SK-N-SH (cell line): ENCODE measurements around the gene ALAS1. TPM values are rescaled to one million over a fixed set of nuclear protein-coding genes. Genes with fewer than 3 reads are reported as not detected.

ENCODE experiments used
- CTCF ChIA-PET: fragments of 300-600, 350-600 bp; formaldehyde crosslinking; extraction: SDS; loops from one replicate; lab custom pipeline; 2021; lab: Yijun Ruan, JAX
- POLR2A ChIA-PET: fragments of 350-600 bp; sonication (Branson Sonifier 250); formaldehyde crosslinking; extraction: SDS; loops from one replicate; lab custom pipeline; 2020; ENCODE audit warnings: antibody characterized with exemption, inconsistent platforms; lab: Yijun Ruan, JAX
- DNase-seq: peaks from one replicate; pipeline ENCODE4 v3.0.0; 2012
- H2AFZ ChIP-seq: fragments of 200-600 bp; sonication (generic); 2 replicates; pipeline ENCODE4 v1.8.1; 2016; ENCODE audit warnings: antibody characterized with exemption, mild to moderate bottlenecking, low read depth
- H3F3A ChIP-seq: fragments of 200-600 bp; sonication (generic); replicated peaks from 2 replicates; pipeline ENCODE3; 2016; ENCODE audit warnings: antibody characterized with exemption, mild to moderate bottlenecking; ENCODE audit not compliant: insufficient read depth
- H3K27ac ChIP-seq, 2 experiments: fragments of 200-500 bp in 1 of 2; fragments of 200-600 bp in 1 of 2; sonication (Bioruptor generic) in 1 of 2; sonication (generic), shearing (Covaris generic) in 1 of 2; 2 replicates each; pipeline versions ENCODE4 v1.5.1 to v1.6.1; 2014 to 2016; ENCODE audit warnings: low read depth in 2 of 2, inconsistent platforms in 1 of 2, low read length in 1 of 2, mild to moderate bottlenecking in 1 of 2, mixed read lengths in 1 of 2
- H3K27me3 ChIP-seq: fragments of 200-600 bp; sonication (generic), shearing (Covaris generic); 2 replicates; pipeline ENCODE4 v1.6.1; 2016; ENCODE audit warnings: mixed run types; ENCODE audit not compliant: insufficient read depth
- H3K36me3 ChIP-seq, 2 experiments: fragments of 200-500 bp in 1 of 2; fragments of 200-600 bp in 1 of 2; sonication (Bioruptor generic) in 1 of 2; sonication (generic) in 1 of 2; replicated peaks in 1 of 2; 2 replicates each; pipeline versions ENCODE3 to v1.5.1; 2014 to 2016; ENCODE audit warnings: low read length in 1 of 2, mild to moderate bottlenecking in 1 of 2; ENCODE audit not compliant: insufficient read depth in 2 of 2, control insufficient read depth in 1 of 2
- H3K4me1 ChIP-seq, 2 experiments: fragments of 200-500 bp in 1 of 2; fragments of 200-600 bp in 1 of 2; sonication (Bioruptor generic) in 1 of 2; sonication (generic), shearing (Covaris generic) in 1 of 2; 2 replicates each; pipeline versions ENCODE4 v1.5.1 to v1.6.1; 2014 to 2016; ENCODE audit warnings: low read depth in 1 of 2, low read length in 1 of 2, mixed run types in 1 of 2; ENCODE audit not compliant: insufficient read depth in 2 of 2, control insufficient read depth in 1 of 2
- H3K4me2 ChIP-seq: fragments of 200-600 bp; sonication (generic), shearing (Covaris generic); 2 replicates; pipeline ENCODE4 v1.6.1; 2017; ENCODE audit warnings: mixed run types
- H3K4me3 ChIP-seq, 2 experiments: fragments of 200-500 bp in 1 of 2; fragments of 200-600 bp in 1 of 2; sonication (Bioruptor generic) in 1 of 2; sonication (generic), shearing (Covaris generic) in 1 of 2; 2 replicates each; pipeline versions ENCODE4 v1.5.1 to v1.8.1; 2014 to 2016; ENCODE audit warnings: low read depth in 2 of 2, inconsistent platforms in 1 of 2, low read length in 1 of 2, mild to moderate bottlenecking in 1 of 2, mixed read lengths in 1 of 2, moderate library complexity in 1 of 2
- H3K79me2 ChIP-seq: fragments of 200-600 bp; sonication (generic); 2 replicates; pipeline ENCODE4 v1.8.1; 2017; ENCODE audit warnings: mild to moderate bottlenecking; ENCODE audit not compliant: insufficient read depth
- H3K9ac ChIP-seq: fragments of 200-600 bp; sonication (generic); 2 replicates; pipeline ENCODE4 v1.6.1; 2017; ENCODE audit warnings: mixed run types
- H3K9me2 ChIP-seq: fragments of 200-600 bp; sonication (generic); 2 replicates; pipeline ENCODE4 v1.6.1; 2017; ENCODE audit warnings: mixed run types
- H3K9me3 ChIP-seq: fragments of 200-600 bp; sonication (generic); 2 replicates; pipeline ENCODE4 v1.6.1; 2017; ENCODE audit warnings: mixed run types, mild to moderate bottlenecking, moderate library complexity
- H4K20me1 ChIP-seq: fragments of 200-600 bp; sonication (generic); 2 replicates; pipeline ENCODE4 v1.6.1; 2017; ENCODE audit warnings: mild to moderate bottlenecking, mixed run types; ENCODE audit not compliant: insufficient read depth
- ELF1 ChIP-seq: IDR thresholded peaks from 2 replicates; pipeline ENCODE4 v1.4.0; 2012
- EZH2phosphoT487 ChIP-seq: fragments of 200-600 bp; sonication (generic); IDR thresholded peaks from 2 replicates; pipeline ENCODE4 v1.6.1; 2017; ENCODE audit warnings: low read depth, mixed run types, mild to moderate bottlenecking, antibody characterized with exemption, moderate library complexity, borderline replicate concordance
- FOSL2 ChIP-seq: IDR thresholded peaks from 2 replicates; pipeline ENCODE4 v1.4.0; 2012; ENCODE audit warnings: low read depth, mild to moderate bottlenecking, moderate library complexity, borderline replicate concordance
- FOXJ3 ChIP-seq: sonication (generic); formaldehyde crosslinking; IDR thresholded peaks from 2 replicates; pipeline ENCODE4 v1.5.1; 2020; ENCODE audit warnings: mild to moderate bottlenecking, missing genetic modification reagents
- FOXM1 ChIP-seq: IDR thresholded peaks from 2 replicates; pipeline ENCODE4 v1.4.0; 2012; ENCODE audit warnings: low read depth, mild to moderate bottlenecking
- JUND ChIP-seq: IDR thresholded peaks from 2 replicates; pipeline ENCODE4 v1.4.0; 2012
- MEF2A ChIP-seq: IDR thresholded peaks from 2 replicates; pipeline ENCODE4 v1.4.0; 2012; ENCODE audit warnings: low read depth, borderline replicate concordance
- MXI1 ChIP-seq: IDR thresholded peaks from 2 replicates; pipeline ENCODE4 v1.6.1; 2012; ENCODE audit warnings: mild to moderate bottlenecking, low read depth, low read length, improper control_type of control experiment
- RAD21 ChIP-seq: IDR thresholded peaks from 2 replicates; pipeline ENCODE4 v1.6.1; 2012; ENCODE audit warnings: mild to moderate bottlenecking, low read length
- RXRA ChIP-seq: IDR thresholded peaks from 2 replicates; pipeline ENCODE4 v1.4.0; 2012; ENCODE audit warnings: low read depth, mild to moderate bottlenecking, borderline replicate concordance
- SIN3A ChIP-seq: IDR thresholded peaks from 2 replicates; pipeline ENCODE4 v1.6.1; 2012; ENCODE audit warnings: low read depth, mild to moderate bottlenecking, low read length, moderate library complexity, borderline replicate concordance
- SMC3 ChIP-seq: IDR thresholded peaks from 2 replicates; pipeline ENCODE4 v1.6.1; 2012; ENCODE audit warnings: low read depth, low read length, improper control_type of control experiment
- TCF12 ChIP-seq: IDR thresholded peaks from 2 replicates; pipeline ENCODE4 v1.4.0; 2012
- WGBS: methylation state at CpG from one replicate; pipeline ENCODE4 v1.1.6; 2017; ENCODE audit warnings: low lambda C conversion rate; 5-methylcytosine and 5-hydroxymethylcytosine counted together
- polyA plus RNA-seq, 3 experiments: library from polyadenylated mRNA; depleted of rRNA; stranded (reverse); fragments of >200 nt; gene quantifications; 2 replicates each; pipeline ENCODE4 v1.2.3, GENCODE V29; 2012
- TF ChIP-seq, protein P1 (sequence below): fragments of 200-600 bp; sonication (generic); IDR thresholded peaks from 2 replicates; pipeline ENCODE4 v1.6.1; 2017; ENCODE audit warnings: antibody characterized with exemption, mild to moderate bottlenecking, moderate library complexity
- TF ChIP-seq, protein P2 (sequence below): fragments of 150-350 bp; IDR thresholded peaks from 2 replicates; pipeline ENCODE4 v1.6.1; 2016; ENCODE audit warnings: mild to moderate bottlenecking, low read depth, low read length

The ALAS1 gene
- polyA plus RNA-seq, 1 of the 3 experiments (the other 2 are of a cell fraction) = 47.9 TPM

DNA sequence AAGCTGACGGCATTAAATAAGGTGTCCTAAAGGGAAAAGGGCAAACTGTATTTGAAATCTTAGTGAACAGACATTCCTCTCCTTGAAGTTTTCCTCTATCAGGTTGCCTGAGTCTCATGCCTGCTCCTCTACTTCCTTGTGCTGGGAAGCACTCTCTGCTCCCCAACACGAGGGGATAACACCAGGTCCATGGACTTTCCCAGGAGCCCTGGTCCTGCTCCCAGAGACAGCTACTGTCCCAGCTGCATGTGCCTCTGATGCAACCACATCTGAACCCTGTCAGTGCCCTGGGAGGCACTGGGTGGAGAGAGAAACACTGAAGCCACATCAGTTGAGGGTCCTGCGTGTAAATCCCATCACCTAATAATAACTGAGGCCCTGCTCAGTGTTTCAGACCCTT is 20.1 kb downstream of the ALAS1 start:
- no peak for DNase-seq
- Histone ChIP-seq H3K79me2 (no peaks in the 10 kb centered on the region), H4K20me1 (no peaks in the 10 kb centered on the region), H3K9me2 (no peaks in the 10 kb centered on the region), H3F3A (peaks cover 15% of the 10 kb centered on the region), H2AFZ (no peak overlapping the region), H3K4me2 (no peak overlapping the region), H3K4me3 (no peak overlapping the region), H3K27me3 (no peaks in the 10 kb centered on the region), H3K9ac (no peak overlapping the region), H3K9me3 (no peaks in the 10 kb centered on the region), H3K36me3 (peaks cover 18 to 24% of the 10 kb centered on the region in 2 experiments), H3K4me1 (peaks cover 12 to 19% of the 10 kb centered on the region in 2 experiments; a peak in 3 of 4 replicates), H3K27ac (peak overlapping the region in 1 of 2 experiments; percentile 84; a peak in 2 of 4 replicates)
- ChIA-PET CTCF (interaction anchor here (1.0 to 16.1 kb wide), 5 partner anchors 8 to 228 kb away, joined by 6 to 257 read pairs (median 8); partner anchors contain the start of gene TWF2), POLR2A (no interaction called here)
- no peak for TF ChIP-seq MEF2A
- no peak for TF ChIP-seq EZH2phosphoT487
- 64% methylated on average over 3 of the region's 3 CpGs for whole genome bisulfite sequencing

DNA sequence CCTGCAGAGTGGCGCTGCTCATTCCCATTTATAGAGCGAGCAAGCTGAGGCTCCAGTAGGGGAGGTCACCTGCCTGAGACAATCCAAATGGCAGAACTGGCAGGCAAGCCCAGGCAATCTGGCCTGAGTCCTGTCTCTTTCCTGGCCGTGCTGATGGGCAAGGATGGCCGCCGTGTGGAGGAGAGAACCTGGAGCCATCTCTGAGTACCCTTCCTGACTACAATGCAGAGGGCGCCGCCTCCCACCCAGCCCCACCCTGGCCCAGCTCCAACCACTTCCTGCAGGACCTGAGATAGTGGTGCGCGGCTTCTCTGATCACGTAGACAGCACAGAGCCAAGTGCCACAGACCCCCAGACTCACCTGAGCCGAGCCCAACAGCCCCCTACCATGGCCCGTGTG is 20.5 kb downstream of the ALAS1 start:
- Histone ChIP-seq H3K9ac (no peak overlapping the region), H3K9me2 (no peaks in the 10 kb centered on the region), H3K36me3 (peaks cover 15 to 20% of the 10 kb centered on the region in 2 experiments), H3K79me2 (no peaks in the 10 kb centered on the region), H3K4me1 (peaks cover 12 to 19% of the 10 kb centered on the region in 2 experiments; a peak in 3 of 4 replicates), H3F3A (peaks cover 15% of the 10 kb centered on the region), H3K27ac (no peak overlapping the region), H4K20me1 (no peaks in the 10 kb centered on the region), H3K9me3 (no peaks in the 10 kb centered on the region), H2AFZ (0 out of 2 replicates have a peak overlapping the region, but pooled peaks have one; percentile 30), H3K4me3 (no peak overlapping the region), H3K27me3 (no peaks in the 10 kb centered on the region), H3K4me2 (no peak overlapping the region)
- ChIA-PET POLR2A (no interaction called here), CTCF (interaction anchor here (1.0 to 16.1 kb wide), 4 partner anchors 8 to 214 kb away, joined by 6 to 257 read pairs (median 26); partner anchors contain the start of gene TWF2)
- no peak for TF ChIP-seq RAD21
- TF ChIP-seq, protein P1, sequence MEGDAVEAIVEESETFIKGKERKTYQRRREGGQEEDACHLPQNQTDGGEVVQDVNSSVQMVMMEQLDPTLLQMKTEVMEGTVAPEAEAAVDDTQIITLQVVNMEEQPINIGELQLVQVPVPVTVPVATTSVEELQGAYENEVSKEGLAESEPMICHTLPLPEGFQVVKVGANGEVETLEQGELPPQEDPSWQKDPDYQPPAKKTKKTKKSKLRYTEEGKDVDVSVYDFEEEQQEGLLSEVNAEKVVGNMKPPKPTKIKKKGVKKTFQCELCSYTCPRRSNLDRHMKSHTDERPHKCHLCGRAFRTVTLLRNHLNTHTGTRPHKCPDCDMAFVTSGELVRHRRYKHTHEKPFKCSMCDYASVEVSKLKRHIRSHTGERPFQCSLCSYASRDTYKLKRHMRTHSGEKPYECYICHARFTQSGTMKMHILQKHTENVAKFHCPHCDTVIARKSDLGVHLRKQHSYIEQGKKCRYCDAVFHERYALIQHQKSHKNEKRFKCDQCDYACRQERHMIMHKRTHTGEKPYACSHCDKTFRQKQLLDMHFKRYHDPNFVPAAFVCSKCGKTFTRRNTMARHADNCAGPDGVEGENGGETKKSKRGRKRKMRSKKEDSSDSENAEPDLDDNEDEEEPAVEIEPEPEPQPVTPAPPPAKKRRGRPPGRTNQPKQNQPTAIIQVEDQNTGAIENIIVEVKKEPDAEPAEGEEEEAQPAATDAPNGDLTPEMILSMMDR = no peak
- TF ChIP-seq FOXJ3 = no peak
- no peak for TF ChIP-seq EZH2phosphoT487
- TF ChIP-seq SMC3 = no peak
- 92% methylated on average over 7 of the region's 12 CpGs for WGBS
- DNase-seq = no peak

DNA sequence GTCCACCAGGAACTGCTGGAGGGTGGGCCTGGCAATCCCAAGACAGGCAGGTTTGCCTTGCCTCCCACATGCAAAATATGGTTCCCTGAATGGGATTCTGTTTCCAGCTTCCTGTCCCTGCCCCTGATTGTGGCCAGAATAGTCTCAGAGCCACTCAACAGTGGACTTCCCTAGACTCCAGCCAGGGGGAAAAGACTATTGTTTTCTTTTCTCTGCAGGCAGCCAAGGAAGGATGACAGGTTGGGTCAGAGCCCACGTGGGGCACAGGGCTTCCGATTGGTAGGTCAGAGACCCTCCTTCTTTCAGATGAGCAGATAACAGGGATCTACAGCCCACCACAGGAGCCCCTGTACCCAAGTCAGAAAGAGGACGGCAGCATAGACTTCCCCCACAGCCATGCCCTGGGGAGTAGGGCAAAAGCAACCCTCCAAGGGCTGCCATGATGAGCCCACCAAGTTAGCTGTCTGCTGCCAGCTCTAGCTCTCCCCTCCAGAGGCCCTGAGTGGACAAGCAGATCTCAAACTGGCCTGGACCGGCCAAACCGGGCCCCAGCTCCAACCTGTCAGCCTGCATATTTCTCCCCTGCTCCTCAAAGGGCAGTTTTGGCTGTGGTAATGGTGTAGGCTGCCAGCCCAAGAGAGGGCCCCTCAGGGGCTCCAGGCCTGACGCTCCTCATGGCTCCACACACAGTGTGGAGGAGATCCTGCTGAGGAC is 21.1 kb downstream of the ALAS1 start:
- WGBS = 100% methylated on average over 3 of the region's 6 CpGs
- H2AFZ ChIP-seq = peak overlapping the region; percentile 30; the same call in 1 of the 2 replicates
- DNase-seq = no peak
- no peaks in the 10 kb centered on the region for H3K9me2 ChIP-seq
- H3K9me3 ChIP-seq = no peaks in the 10 kb centered on the region
- no peak overlapping the region; a peak in 1 of 4 replicates for H3K27ac ChIP-seq
- H3K4me1 ChIP-seq = peaks cover 12 to 19% of the 10 kb centered on the region in 2 experiments; a peak in 3 of 4 replicates
- ChIA-PET POLR2A (interaction anchor here (2.6 kb wide), 1 partner anchor 60 kb away, joined by 16 read pairs; the partner anchor contains the start of gene WDR82), CTCF (interaction anchor here (1.2 to 16.1 kb wide), 12 partner anchors 9 to 228 kb away, joined by 3 to 257 read pairs (median 26); partner anchors contain the start of genes PPM1M, TWF2 and WDR82)
- no peak overlapping the region for H3K9ac ChIP-seq
- no peaks in the 10 kb centered on the region for H3K79me2 ChIP-seq
- H3K27me3 ChIP-seq = no peaks in the 10 kb centered on the region
- H3K4me2 ChIP-seq = no peak overlapping the region
- no peaks in the 10 kb centered on the region for H4K20me1 ChIP-seq
- peaks cover 9 to 14% of the 10 kb centered on the region in 2 experiments for H3K36me3 ChIP-seq
- H3K4me3 ChIP-seq = no peak overlapping the region
- peaks cover 15% of the 10 kb centered on the region for H3F3A ChIP-seq
- TF ChIP-seq FOXM1 (no peak), MXI1 (no peak), RXRA (no peak), EZH2phosphoT487 (no peak), TCF12 (no peak), ELF1 (no peak), FOSL2 (no peak), SIN3A (no peak), MEF2A (no peak), SMC3 (no peak), JUND (no peak)
- TF ChIP-seq, protein P2, sequence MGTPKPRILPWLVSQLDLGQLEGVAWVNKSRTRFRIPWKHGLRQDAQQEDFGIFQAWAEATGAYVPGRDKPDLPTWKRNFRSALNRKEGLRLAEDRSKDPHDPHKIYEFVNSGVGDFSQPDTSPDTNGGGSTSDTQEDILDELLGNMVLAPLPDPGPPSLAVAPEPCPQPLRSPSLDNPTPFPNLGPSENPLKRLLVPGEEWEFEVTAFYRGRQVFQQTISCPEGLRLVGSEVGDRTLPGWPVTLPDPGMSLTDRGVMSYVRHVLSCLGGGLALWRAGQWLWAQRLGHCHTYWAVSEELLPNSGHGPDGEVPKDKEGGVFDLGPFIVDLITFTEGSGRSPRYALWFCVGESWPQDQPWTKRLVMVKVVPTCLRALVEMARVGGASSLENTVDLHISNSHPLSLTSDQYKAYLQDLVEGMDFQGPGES = no peak
- TF ChIP-seq, protein P1 = no peak
